Midbrain (tissue), 1 donor: Measurements from ENCODE around the gene SYT9.

Experiments used
- DNase-seq: peaks from one replicate; lab custom pipeline; 2025; lab: John Stamatoyannopoulos, UW

The SYT9 gene

DNA sequence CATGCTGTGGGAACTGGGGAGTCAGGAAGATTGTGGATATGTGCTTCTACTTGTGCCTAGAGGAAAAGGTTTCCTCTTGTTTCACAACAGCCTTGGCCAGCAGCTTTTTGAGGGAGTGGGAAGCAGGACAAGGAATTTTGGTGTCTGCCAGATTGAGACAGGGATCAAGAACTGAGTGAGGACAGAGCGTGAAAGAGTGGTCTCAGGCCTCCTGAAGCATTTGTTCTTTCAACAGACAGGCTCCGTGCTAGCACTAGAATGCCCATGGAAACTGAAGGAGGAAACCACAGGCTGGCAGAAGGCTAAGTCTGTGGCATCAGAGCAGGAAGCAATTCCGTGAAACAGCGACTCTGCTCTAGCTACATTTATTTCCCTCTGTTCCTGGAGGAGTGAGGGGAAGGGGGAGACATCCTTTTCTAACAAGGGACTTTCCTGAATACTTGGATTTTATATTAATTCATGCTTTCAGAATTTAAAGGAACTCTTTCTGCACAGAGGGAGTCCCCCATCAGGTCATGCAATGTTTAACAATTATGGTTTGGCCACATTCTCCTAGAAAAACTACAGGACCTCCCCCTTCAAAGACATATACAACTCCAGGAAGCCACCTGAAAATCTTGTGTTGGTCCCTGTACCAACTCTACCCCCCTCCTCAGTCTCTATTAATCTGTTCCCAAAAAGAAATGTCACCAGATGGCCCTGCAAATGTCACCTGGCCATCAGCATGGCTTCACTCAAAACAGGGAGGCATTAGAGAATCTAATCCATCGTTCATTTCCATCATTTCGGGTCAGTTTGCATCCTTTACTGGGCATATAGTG lies 96.1 kb downstream of the SYT9 start:
- DNase-seq = no peak

DNA sequence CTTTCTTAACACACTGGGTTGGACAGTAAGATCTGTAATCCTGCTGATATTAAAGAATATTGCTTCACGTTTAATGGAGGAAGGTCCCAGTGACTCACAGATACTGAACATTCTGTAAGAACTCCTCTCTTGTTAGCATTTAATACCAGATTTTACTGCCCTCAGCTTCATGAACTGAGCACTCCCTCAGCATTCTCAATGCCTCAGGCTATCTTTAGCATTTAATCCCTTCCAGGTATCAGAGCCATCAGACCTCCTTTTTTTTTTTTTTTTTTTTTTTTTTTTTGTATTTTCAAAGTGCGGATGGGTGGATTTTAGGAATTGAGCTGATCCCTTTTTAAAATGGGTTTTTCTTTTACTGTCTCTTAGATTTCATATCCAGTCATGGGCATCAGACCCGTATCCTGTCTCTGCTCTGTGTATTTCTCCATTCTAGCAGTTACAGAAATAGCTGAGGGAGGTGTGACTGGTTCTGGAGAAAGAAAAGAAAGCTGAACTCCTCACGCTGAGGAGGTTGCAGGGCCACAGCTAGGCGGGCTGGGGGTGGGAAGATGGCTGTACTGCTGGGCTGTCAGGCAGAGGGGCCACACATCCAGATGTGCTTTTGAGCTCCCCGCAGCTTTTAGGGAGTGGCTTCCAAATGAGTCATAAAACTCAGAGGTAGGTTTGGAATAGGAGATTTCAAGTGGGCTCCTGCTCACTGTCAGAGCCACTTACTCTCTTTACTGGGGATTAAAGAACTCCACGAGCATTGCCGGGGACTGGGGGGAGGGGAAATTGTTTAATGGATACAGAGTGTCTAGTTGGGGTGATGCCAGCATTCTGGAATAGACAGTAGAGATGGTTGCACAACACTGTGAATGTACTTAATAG lies 97.0 kb downstream of the SYT9 start:
- no peak for DNase-seq

DNA sequence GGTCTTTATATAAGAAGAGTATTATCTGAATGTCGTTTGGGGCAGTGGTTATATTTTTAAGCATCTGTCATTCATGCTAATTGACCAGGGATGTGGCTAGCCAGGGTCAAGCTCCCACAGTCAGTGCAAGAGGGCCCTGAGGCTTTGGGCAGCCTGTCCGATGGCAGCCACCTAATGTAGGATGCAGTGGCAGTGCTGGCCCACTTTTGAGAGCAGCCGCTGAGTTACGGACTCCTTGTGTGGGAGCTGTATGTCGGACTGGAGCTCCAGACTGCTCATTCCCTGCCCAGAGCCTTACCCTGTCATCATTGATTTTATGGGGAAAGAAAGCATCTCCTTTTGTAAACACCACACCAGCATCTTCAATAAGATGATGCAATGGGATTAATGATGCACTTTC lies 99.5 kb downstream of the SYT9 start:
- DNase-seq = no peak

DNA sequence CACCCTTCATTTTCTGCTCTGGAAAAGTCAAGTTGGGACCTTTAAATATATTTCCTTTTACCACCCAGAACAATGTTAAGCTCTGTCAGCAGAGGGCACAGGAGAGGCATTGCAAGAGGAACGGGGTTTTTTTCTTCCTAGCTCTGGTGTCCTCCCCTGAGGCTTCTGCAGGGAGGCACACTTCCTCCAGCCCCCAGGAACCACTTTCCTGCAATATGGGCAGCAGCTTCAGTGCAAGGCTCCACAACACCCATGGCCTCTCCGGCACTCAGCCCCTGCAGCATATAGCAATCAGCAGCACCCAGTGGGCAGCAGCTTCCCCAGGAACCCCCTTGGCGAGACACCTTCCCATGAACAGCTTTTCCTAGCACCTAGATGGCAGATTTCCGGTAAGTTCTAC lies 101.4 kb downstream of the SYT9 start:
- DNase-seq = no peak

DNA sequence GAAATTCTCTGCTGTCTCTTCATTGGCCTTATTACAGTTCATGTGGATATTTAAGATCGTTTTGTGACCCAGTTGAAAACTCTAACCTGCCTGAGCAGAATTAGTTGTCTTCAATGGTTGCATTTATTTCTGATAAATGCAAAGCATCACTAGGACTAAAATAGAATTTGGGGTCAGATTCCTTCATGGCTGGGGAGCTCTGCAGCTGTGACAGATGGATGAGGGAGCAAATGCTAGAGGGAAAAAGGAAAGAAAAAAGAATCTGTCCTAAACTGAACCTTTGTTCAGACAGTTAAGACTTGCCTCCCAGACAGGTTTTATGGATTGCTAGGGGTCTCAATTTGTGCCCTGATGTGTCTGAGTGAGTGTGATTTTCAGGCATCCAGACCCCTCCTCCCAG lies 113.0 kb downstream of the SYT9 start:
- no peak for DNase-seq

DNA sequence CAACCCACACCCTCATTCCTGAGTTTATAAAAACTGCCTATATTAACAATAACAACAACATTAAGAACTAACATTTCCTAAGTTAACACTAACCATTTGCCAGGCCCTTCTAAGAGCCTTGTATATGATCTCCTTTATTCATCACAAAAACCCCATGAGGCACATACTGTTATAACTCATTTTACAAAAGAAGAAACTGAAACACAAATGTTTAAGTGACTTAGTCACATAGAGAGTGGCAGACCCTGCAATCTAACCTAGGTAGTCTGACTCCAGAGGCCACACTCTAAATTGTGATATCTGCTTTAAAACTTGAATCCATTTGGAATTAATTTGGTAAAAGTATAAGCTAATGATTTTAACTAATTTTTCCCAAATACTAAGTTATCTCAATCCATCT lies 116.1 kb downstream of the SYT9 start:
- no peak for DNase-seq

DNA sequence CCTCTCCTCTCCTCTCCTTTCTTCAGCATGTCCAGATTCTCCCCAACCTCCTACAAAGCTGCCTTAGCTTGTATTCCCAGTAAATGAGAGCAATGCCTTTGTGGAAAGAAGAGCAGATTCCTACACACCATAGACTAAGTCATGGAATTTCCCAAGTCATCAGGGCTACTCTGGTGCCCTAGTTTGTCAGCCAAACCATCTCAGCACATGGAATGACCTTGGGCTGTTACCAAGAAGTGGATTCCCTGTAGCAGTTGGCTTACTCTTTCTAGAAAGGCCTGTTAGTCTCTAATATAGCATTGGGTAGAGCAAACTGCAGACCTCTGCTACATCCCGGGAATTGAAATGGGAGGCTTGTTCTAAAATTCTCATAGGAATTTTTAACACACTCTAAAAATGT lies 124.7 kb downstream of the SYT9 start:
- no peak for DNase-seq

DNA sequence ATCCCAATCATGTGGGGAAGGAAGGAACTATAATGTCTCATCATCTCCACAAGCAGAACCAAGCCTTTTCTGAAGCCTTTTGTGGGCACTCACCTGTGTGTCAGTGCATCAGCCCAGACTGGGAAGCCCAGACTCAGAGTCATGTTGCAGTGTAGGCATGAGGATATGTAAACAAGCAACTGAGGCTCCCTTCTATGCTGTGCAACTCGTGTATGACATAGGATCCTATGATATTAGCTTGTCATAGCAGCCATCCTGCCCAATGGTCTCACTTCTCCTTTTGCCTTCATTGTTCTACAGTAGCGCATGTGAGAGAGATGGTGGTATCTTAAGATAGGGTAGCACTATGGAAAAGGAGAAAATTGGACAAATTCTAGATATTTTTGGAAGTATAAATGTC lies 130.2 kb downstream of the SYT9 start:
- no peak for DNase-seq

DNA sequence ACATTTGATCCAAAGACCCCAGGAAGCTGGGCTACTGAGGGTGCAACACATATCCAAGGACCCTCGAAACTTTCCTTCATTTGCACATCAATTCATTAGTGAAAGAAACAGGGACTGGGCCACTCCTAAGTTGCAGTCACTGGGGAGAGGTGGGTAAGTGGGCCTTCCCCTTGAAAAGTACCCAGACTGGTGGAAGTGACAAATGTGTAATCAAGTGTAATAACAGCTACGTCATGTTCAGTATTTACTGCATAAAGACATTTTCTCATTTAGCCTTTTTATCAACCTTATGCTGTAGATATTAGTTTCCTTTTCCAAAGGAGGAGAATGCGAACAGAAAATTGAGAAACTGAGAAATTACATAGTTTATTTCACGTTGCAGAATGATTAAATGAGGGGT lies 131.7 kb downstream of the SYT9 start:
- no peak for DNase-seq

DNA sequence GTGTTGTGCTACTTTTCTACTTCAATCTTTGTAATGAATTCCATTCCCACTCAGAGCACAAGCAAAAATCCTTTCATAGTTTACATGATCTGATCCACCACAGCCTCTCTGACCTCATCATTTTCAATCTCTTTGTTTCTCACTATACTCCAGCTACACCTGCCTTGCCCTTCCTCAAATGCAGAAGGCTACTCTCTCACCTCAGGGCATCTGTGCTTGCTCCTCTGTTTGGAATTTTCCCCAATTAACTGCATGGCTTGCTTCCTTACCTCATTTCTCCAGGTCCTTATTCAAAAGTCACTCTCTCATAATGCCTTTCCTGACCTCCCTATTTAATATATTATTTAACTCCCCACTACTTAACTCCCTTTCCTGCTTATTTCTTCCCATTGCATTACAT lies 133.0 kb downstream of the SYT9 start:
- DNase-seq = no peak

DNA sequence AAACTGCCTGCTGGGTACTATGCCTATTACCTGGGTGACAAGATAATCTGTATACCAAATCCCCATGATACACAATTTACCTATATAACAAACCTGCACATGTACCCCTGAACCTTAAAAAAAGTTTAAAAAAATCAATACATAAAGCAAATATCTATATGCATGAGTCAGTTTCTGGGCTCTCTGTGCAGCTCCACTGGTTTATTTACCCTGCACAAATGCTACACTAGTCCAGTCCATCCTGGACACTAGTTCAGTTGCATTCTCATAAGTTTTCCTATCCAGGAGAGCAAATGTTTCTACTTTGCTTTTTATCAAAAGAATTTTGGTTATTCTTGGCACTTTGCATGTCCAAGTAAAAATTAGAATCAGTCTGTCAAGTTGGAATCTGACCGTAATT lies 133.8 kb downstream of the SYT9 start:
- DNase-seq = no peak

DNA sequence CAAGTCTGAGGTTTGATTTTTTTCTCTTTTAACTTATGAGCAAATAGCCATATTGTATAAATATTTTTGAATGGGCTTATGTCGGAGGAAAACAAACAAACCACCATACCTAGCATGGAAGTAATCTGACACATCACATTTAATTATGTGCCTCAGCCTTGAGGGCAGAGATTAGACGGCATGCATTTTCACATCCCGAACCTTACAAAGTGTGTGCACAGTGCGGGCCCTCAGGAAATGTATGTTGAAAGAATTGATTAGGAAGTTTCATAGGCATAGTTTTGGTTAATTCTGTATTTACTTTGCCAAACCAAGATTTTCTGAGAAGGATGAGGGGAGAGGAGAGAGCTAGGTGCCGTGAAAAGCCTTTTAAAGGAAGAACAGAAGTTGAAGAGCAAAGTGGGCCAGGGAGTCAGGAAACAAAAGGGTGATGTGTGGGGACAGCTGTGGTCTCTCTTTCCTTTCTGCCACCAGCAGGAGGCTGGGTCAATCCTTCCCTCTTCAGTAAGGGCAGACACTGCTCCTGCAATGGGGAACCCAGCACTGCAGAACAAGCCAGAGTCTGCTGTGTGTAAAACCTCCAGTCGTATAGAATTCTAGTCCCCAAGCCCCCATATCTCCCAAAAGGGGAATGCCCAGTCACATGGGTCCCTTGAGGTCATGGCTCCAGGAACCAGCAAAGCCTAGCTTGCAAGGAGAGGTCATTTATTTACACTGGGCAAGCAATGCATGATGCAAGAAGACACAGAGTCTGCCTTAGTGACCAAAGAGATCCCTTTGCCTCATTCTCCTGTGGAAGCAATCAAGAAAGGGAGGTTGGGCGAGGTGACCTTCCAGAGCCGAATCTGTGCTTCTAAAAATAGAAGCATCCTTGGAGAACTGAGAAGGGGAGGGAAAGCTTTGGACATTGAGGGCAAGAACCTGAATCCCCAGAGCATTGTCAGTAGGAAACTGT lies 162.5 kb downstream of the SYT9 start:
- no peak for DNase-seq

DNA sequence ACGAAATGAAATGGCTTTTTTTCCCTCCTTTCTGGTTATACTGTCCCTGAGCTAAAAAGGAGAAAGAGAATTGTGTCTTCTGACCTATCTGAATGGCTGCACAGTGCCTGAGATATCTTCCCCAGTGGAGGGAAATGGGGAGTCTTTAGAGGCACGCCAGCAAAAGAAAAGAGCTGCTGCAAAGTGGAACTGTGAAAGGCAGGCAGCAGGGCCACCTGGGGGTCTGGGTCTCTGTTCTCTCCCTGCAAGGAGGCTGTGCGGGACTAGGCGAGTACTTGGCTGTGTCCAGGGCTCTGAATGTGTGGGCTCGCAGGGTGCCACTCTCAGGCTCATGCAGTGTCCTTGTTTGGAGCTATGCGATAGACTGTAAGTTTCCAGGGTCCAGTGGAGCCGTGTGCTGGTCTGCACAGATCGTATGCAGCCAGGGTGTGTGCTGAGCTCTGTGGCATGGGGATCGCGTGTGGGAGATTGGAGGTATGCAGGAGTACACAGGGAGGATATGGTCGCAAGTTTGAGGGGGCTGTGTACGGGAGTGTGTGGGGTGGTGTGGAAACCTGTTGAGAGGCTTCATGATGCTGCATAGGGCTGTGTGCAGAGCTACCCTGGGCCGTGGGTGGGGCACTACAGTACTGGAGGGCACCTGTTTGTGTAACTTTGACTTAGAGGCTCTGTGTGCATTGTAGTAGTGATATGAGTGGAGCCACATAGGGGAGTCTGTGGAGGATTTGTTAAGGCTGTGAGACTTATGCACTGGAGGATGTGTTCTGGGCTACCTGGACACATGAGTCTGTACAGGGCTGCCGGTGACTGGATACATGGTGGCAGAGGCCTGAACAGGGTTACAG lies 163.5 kb downstream of the SYT9 start:
- no peak for DNase-seq

DNA sequence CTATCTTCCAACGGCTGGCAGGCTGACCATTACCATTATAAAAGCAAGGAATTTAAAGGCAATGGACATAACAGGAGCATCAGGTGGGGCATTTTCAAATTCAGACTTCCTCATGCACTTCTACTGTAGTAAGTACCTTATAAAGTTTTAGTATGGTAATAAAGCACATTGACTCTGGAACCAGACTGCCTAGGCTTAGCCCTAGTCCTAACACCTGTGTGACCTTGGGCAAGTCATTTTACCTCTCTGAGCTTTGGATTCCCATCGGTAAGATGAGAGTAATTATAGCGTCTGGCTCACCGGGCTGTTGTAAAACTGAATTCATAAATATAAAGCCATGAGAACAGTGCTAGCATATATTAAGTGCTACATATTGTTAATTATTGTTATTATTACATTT lies 164.4 kb downstream of the SYT9 start:
- DNase-seq = no peak

DNA sequence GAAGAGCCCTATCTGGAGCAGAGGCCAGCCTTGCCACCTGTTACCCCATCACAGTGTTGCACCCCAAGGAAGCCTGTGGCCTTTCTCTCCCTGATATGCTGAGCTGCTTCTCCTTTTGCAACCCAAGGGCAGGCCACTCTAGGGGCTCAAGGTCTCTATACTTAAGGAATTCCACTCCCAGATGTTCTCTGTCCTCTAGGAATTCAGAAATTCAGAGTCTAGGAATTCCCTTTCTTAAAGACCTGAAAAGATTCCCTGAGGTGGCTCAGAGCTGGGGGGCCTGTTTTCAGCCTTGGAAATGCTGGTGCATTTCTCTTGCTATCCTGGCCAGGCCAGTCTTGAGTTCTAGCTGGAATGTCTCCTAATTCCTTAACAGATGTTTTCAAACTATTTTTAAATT lies 165.6 kb downstream of the SYT9 start:
- DNase-seq = no peak

DNA sequence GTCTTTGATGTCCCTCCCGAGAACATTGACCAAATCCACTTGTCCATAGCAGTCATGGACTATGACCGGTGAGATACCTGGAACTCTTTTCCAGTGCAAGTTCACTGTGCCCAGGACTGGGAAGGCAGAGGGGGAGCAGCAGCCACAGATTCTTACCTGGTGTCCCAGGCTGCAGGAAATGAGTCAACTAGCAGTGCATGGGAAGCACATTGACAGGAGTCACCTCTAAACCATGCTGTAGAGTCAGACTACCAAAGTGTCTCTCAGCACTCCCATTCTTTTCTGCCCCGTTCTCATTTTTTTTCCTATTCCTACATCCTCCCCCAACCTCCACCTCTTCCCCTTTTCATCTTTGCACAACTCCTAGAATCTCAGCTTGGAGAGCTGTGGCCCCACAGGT lies 166.4 kb downstream of the SYT9 start:
- DNase-seq = no peak

DNA sequence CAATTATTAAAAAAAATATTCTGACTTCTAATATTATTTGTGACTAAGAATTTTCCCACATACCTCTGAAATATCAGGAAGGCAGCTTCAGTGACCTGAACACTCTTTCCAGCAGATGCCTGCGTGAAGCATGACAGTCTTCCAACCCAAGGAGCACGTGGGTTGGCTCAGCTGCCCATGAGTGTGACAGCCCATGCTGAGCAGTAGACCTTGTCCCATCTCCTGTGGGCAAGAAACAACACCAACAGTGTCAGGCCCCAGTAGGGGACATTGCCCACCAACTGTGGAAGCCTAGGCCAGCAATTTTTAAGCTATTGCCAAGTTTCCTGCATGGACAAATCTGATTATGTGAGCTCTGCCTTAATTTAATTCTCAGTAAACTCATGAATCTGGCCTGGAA lies 167.2 kb downstream of the SYT9 start:
- no peak for DNase-seq

DNA sequence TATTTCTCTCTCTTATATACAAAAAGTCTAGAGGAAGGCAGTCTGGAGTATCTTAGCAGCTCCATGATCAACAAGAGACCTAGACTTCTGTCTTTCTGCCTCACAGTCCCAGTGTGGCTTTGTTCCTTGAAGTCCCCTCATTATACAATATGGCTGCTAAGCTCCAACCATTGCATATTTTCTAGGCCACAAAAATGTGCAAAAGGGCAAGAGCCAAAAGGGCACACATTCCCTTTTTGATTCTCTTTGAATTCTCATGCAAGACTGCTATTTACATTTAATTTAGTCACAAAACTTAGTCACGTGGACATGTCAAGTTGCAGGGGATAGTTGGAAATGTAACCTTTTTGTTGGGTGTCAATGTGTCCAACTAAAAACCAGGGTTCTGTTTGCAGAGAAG lies 169.4 kb downstream of the SYT9 start:
- no peak for DNase-seq

DNA sequence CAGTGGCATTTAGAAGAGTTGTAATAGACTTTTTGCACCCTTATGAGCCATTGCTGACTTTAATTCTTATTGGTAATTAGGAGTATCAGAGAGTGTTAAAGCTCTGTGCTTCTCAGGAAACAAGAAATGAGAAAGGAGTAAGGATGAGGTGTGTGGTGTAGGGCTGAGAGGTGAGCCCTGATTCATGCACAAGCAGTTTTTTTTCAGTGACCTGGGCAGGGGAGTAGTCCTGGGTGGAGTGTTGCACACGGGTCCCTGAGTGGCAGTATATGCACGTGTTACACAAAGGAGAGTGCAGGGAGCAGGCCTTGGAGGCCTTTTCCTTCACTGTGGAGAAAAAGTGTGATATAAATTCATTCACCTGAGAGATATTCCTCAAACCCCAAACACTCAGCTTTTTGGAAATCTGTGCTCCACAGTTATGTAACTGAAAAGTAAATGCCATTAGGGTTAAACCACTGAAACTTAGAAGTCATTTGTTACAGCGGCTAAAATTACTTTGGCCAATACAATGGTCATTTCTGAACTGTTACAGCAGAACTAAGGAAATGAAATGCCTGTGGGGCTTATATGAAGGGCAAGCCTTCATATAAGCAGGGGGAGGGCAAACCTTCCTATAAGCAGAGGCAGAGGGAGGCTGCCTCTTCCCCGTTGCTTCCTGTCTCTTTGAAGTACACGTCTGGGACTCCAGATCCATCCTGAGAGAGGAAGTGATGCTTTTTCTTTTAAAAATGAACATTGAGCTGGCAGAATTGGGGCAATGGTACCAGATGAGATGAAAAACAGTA lies 171.0 kb downstream of the SYT9 start:
- no peak for DNase-seq

DNA sequence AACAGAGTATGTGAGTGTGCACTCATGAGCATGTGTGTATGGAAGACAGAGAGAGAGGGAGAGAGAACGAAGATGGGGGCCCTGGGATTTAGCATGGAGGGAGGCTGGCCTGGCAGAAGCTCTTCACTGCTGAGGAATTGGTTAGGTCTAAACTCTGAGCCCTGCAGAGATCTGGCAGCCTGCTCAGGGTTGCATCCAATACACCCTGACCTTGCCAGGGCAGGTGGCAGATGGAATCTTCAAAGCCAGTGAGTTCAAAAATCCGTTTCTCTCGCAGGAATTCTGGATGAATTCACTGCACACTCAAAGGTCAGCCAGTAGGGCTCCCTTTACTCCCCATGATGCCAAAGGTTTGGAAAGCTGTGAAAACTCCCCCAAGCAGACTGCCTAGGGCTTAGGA lies 172.2 kb downstream of the SYT9 start:
- DNase-seq = no peak

DNA sequence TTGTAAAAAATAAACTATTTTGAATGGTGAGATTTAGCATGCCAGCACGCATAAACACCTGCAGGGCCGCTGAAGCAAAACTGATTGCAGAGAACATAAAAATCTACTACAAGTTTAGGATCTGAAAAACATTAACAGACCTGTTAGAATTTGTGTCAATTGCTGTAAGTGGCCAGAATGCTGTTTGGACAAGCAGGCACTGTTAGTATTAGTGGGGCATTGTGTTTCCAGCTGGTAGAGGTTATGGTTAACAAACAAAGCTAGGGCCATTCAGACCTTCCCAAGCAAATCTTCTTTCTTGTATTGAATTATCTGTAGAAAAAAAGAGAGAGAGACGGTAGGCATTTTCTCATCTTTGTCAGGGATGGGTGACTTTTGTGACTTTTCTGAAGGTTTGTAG lies 176.0 kb downstream of the SYT9 start:
- no peak for DNase-seq
